GM18861 (cell line): ENCODE measurements around the gene KCNB1.

Experiments
- ATAC-seq: cut with Tn5 transposase; IDR thresholded peaks from one replicate; pipeline ENCODE4 v1.9.1; 2021; ENCODE audit not compliant: unreplicated experiment

KCNB1 gene

DNA sequence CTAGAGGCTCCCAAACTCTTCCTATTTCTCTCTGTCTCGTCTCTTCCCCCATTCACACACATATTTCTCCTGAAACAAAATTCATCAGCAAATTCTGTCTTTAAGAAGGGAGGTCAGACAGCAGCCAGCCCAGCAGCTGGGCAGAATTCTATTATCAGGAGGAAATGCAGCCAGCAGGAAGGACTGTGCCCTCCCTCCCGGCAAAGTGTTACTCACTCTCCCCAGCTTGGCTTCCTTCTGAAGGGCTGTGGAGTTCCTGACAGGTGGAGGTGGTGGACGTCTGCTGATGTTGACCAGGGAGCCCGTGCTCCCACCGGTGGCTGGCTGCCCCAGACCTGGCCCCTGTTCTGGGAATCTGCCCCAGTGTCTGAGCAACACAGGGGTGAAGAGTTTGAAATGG, 37.3 kb downstream of the KCNB1 start:
- no peak for ATAC-seq

- no peak for ATAC-seq
Observed at GRCh38 chr20:49444553-49444990, 37.9 kb downstream of the KCNB1 start.

DNA sequence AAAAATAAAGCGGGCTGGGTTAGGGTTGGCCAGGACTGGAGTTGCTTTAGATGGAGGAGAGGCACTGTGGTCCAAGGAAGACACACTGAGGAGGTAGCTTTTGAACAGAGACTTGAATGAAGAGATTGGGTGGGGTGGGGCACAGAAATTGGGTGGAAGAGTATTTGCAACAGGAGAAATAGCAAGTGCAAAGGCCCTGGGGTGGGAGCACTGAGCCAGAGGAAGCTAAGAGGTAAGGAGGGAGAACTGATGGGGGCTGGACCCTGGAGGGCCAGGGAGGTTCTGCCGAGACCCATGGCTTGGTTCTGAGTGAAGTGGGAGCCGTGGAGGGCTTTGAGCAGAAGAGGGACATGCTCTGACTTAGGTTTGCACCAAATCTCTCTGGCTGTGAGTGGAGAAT, 45.4 kb downstream of the KCNB1 start:
- no peak for ATAC-seq

GRCh38 chr20:49435639-49436038, 46.8 kb downstream of the KCNB1 start:
- no peak for ATAC-seq

DNA sequence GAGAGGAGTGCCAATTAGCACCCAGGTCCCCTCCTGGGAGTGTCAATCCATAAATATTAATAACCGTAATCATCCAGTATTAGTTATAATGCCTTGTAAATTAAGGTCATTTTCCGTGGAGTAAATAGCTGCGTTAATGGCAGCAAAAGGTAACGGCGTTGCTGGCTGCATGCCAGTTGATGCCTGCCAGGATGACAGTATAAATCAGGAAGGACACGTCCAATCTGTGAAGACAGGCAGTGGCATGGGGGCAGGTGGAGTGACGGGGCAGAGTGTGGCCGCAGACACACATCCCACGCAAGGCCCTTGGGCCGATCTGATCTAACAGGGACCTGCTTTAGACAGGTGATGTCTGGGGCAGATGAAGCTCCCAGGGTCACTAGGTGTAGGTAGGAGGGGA, 49.1 kb downstream of the KCNB1 start:
- ATAC-seq: no peak

DNA sequence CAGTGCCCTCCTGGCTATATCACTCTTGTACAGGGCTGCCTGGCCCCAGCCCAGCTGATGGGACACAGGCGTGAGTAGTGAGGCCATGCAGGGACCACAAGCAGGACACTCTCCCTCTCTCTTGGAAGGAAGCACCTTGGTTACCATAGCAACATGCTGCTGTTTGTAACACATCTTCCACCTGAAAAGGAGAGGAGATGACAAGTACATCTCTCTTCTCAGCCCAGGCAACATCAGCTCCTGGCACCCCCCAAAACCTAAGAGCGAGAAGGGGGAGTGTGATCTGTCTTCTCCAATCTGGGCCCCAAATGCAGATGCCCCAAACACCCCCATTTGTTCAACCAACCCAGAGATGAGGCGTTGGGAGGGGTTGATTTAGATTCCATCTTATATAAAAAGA, 49.9 kb downstream of the KCNB1 start:
- no peak for ATAC-seq

GRCh38 chr20:49431329-49431728, 51.1 kb downstream of the KCNB1 start:
- ATAC-seq: no peak

- no peak for ATAC-seq
Observed at GRCh38 chr20:49430320-49430719, 52.1 kb downstream of the KCNB1 start.

DNA sequence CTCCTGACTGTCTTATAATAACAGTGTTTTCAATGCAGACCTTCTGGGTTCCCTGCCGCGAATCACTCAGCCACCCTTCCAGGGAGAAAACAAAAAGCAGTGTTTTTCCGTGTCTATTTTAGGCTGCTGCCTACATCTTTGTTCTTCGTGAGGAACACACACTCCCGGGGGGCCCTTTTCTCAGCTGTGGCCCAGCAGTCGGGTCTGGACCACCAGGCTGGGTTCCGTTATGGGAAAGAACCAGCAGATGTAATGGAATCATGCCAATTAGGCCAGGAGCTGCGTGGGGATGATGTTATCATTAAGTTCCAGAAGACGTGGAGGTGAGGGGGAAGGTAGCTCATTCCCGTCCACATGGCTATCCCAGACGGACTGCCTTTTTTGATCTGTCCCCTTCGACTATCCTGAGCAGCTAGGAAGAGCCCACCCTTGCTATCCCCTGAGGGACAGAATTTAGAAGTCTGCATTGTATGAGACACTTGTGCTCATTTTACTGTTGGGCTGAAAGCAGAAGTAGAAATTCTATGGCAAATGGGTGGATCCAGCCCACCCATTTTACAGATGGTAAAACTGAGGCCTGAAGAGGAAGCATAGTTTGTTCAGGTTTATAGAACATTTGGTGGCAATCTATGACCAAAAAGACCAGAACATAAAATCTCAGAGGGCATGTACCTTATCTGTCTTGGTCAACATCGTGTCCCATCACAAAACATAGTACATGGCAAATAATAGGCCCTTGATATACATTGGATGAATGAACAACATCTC, 54.5 kb downstream of the KCNB1 start:
- no peak for ATAC-seq

GRCh38 chr20:49426873-49427272, 55.6 kb downstream of the KCNB1 start:
- no peak for ATAC-seq

DNA sequence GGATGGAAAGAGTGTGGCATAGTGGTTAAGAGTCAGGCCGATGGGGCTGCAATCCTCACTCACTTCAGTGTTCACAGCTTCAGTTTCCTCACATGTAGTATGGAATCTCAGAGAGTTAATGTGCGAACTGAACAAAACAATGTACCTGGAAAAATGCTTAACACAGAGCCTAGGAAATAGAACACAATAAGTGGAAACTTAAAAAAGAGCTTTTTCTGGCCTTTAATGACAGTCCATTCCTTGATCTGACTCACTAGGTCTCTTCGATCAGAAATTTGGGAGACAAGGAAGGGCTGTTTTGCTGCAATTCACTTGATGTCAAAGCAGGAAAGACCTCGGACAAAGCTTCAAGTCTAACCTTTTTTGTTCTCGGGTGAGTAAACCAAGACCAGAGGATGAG, 56.1 kb downstream of the KCNB1 start:
- ATAC-seq: no peak

GRCh38 chr20:49424536-49424935, 57.9 kb downstream of the KCNB1 start:
- no peak for ATAC-seq

DNA sequence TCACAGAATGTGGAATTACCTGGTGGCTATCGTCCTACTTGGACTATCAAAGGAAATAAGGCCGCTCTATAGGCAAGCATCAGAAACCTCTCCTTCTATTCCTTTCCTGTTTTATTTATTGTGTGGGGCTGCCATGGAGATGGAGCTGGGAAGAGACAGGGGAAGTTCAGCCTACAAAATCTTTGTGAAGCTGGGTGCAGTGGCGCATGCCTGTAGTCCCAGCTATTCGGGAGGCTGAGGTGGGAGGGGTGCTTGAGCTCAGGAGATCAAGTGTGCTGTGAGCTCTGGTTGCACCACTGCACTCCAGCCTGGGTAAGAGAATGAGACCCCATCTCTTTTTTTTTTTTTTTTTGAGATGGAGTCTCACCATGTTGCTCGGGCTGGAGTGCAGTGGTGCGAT, 60.3 kb downstream of the KCNB1 start:
- ATAC-seq: no peak

DNA sequence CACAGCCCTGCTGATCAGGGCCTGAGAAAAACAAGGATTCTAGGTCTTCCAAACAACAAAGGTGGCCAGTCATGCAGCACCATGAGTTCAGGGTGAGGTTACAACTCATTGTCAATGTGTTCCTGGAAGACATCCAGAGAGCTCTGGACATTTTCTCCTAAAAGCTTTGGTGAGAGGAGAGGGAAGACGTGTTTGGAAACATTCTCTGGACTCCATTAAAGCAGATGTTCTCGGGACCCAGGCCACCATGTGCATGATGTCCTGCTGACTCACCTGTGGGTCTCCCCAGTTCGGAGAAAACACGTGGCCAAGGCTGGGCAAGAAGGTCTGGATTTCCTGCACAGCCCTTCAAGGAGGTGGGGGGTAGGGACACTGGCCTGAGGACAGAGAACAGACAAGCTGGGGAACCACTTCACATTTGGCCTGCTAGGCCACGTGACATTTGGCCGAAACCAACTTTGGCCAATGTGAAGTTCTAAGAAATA, 61.6 kb downstream of the KCNB1 start:
- ATAC-seq: no peak

DNA sequence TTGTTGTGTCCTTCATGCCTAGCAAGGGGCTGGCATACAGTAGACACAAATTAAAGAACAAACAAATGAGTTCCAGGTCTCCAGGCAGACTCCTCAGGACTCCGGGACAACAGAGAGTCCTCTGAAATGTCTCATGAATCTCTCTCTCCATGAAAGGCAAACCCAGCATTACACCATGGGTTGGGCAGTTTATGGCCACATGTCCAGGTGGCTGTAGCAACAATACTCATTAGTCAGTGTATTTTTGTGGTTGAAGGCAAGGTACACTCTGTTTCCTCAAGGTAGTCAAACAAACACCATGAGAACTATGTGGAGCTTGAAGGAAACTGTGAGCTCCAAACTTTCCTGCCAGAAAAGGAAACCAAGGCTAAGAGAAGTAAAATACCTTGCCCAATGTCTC, 62.2 kb downstream of the KCNB1 start:
- no peak for ATAC-seq

DNA sequence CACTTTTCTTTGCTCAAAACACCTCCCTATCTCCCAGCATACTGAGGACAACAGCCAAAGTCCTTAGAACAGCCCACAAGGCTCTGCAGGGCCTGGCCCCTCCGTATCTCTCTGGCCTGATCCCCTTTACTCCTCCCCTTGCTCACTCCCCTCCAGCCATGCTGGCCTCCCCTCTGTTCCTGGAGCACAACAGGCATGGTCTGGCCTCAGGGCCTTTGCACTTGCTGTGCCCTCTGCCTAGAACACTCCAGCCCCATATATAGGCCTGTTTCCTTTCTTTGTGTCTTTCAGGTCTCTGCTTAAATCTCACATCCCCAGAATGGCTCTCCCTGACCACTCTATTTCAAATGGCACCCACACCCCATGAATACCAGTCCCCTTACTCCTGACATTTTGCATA, 62.7 kb downstream of the KCNB1 start:
- no peak for ATAC-seq

GRCh38 chr20:49418809-49419208, 63.7 kb downstream of the KCNB1 start:
- no peak for ATAC-seq

DNA sequence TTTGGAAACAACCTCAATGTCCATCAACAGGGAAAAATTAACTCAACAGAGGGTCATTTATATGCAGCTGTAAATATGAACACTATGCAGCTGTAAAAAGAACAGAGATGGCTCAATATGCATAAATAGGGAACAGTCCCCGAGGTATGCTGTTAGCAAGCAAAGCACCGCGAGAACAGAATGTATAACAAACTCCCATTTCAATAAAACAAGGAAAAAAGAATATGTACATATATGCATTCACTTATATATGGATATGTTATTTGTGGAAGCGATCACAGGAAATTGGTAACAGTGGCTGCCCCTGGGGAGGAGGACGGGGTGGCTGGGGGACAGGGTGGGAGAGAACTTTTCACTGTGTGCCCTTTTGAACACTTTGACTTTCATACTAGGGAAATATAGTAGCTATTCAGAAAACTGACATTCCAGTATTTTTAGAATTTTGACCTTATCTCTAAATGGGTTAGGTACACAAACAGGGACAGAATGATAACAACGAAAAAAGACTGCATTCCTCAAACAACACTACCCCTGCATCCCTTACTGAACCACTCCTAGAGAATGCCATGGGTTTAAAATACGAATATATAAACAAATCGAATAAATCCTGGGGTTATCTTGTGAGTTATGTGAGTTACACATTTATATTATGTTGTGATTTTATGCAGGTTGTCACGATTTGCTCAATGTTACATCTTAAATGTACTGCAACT, 64.5 kb downstream of the KCNB1 start:
- no peak for ATAC-seq

DNA sequence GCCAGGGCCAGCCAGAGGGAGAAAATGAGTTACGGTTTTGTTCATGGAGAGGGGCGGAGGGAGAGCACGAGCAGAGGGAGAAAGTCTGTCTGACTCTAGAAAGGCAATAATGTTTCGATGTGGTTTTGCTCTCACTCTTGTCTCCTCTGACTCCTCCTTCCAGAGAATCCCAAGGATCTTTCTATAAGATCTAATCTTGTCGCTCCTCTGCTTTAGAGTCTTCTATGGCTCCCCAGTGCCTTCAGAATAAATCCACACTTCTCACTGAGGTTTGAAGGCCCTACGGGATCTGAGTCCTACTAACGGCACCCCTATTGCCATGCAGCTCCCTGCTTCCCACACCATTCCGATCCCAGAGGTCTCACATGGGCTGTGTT, 66.8 kb downstream of the KCNB1 start:
- no peak for ATAC-seq

- no peak for ATAC-seq
Observed at GRCh38 chr20:49415005-49415667, 67.3 kb downstream of the KCNB1 start.

- ATAC-seq: no peak
Observed at GRCh38 chr20:49413677-49414076, 68.8 kb downstream of the KCNB1 start.

GRCh38 chr20:49412953-49413352, 69.5 kb downstream of the KCNB1 start:
- no peak for ATAC-seq
